Bronchial epithelial cell (primary cell): Measurements from ENCODE around the gene DDO. TPM values are rescaled to one million over a fixed set of nuclear protein-coding genes. Genes with fewer than 3 reads are reported as not detected.
"Not testable (repeated sequence)": the region's sequence is repeated elsewhere in the genome, so short reads cannot be mapped to it uniquely, and the experiment has no call there.

Experiments used
- DNase-seq: peaks from one replicate; pipeline ENCODE4 v3.0.0-alpha.2; 2010; ENCODE audit warnings: low read depth
- FAIRE-seq: peaks from 2 replicates; lab custom pipeline; 2011; peaks lifted over from hg19 to GRCh38; lab: Jason Lieb, UNC
- H3K27me3 ChIP-seq: 2 replicates; pipeline ENCODE4 v1.5.1; 2011; ENCODE audit warnings: low read length; ENCODE audit not compliant: control insufficient read depth, insufficient read depth
- H3K36me3 ChIP-seq: 2 replicates; pipeline ENCODE4 v1.5.1; 2011; ENCODE audit warnings: low read length; ENCODE audit not compliant: control insufficient read depth, insufficient read depth
- H3K4me3 ChIP-seq: 2 replicates; pipeline ENCODE4 v1.5.1; 2011; ENCODE audit warnings: mild to moderate bottlenecking, low read depth, low read length, control low read depth
- CTCF ChIP-seq: IDR thresholded peaks from 2 replicates; pipeline ENCODE4 v1.5.1; 2011; ENCODE audit warnings: mild to moderate bottlenecking, moderate library complexity, low read length, control low read depth, inconsistent platforms; ENCODE audit not compliant: insufficient read depth, severe bottlenecking
- total RNA-seq: library from RNA; depleted of rRNA; stranded (reverse); fragments of >200 nt; gene quantifications from 2 replicates; pipeline ENCODE4 v1.2.1, GENCODE V29; 2014

The DDO gene
- total RNA-seq, 1 donor from 2014 or later: not detected

GRCh38 chr6:110457567-110458175 lies 42.3 kb upstream of the DDO start:
- not testable (repeated sequence) for FAIRE-seq, H3K4me3 ChIP-seq, H3K36me3 ChIP-seq, H3K27me3 ChIP-seq
- DNase-seq: peak; percentile 28
- peak; percentile 58 for TF ChIP-seq CTCF

GRCh38 chr6:110456694-110457093 lies 41.3 kb upstream of the DDO start:
- no peak for TF ChIP-seq CTCF
- DNase-seq: peak; percentile 20
- no peak for FAIRE-seq
- H3K36me3 ChIP-seq: no peaks in the 10 kb centered on the region
- no peak overlapping the region for H3K4me3 ChIP-seq
- H3K27me3 ChIP-seq: no peaks in the 10 kb centered on the region

GRCh38 chr6:110449541-110449895 lies 34.1 kb upstream of the DDO start:
- H3K27me3 ChIP-seq: no peaks in the 10 kb centered on the region
- no peak for DNase-seq
- FAIRE-seq: no peak
- no peaks in the 10 kb centered on the region for H3K36me3 ChIP-seq
- no peak for TF ChIP-seq CTCF
- no peak overlapping the region for H3K4me3 ChIP-seq

- no peak for FAIRE-seq
- H3K4me3 ChIP-seq: no peak overlapping the region
- no peaks in the 10 kb centered on the region for H3K27me3 ChIP-seq
- no peak for DNase-seq
- TF ChIP-seq CTCF: no peak
- H3K36me3 ChIP-seq: no peaks in the 10 kb centered on the region
Measured at GRCh38 chr6:110448846-110449540, 33.6 kb upstream of the DDO start.

GRCh38 chr6:110447761-110448160 lies 32.4 kb upstream of the DDO start:
- H3K27me3 ChIP-seq: no peaks in the 10 kb centered on the region
- no peak for TF ChIP-seq CTCF
- no peaks in the 10 kb centered on the region for H3K36me3 ChIP-seq
- FAIRE-seq: no peak
- no peak overlapping the region for H3K4me3 ChIP-seq
- no peak for DNase-seq
